Suprapubic skin (tissue), 3 donors: Measurements from ENCODE around the gene ASCC2.

Source experiments
- EP300 ChIP-seq: sonication (generic); formaldehyde crosslinking; IDR thresholded peaks from one replicate; pipeline ENCODE4 v1.6.1; 2017; ENCODE audit warnings: antibody characterized with exemption
- POLR2A ChIP-seq, 2 donors: fragments of 450-650 bp; IDR thresholded peaks; one replicate each; pipeline ENCODE4 v1.6.1; 2017; ENCODE audit warnings: antibody characterized with exemption in 2 of 2, mild to moderate bottlenecking in 2 of 2, moderate library complexity in 2 of 2
- TF ChIP-seq, protein P1 (sequence below), 2 donors: fragments of 200-600 bp in 1 of 2; fragments of 450-650 bp in 1 of 2; sonication (generic) in 1 of 2; IDR thresholded peaks; one replicate each; pipeline ENCODE4 v1.5.1; 2016 to 2019; ENCODE audit warnings: antibody characterized with exemption in 2 of 2, mild to moderate bottlenecking in 1 of 2, moderate library complexity in 1 of 2

DNA sequence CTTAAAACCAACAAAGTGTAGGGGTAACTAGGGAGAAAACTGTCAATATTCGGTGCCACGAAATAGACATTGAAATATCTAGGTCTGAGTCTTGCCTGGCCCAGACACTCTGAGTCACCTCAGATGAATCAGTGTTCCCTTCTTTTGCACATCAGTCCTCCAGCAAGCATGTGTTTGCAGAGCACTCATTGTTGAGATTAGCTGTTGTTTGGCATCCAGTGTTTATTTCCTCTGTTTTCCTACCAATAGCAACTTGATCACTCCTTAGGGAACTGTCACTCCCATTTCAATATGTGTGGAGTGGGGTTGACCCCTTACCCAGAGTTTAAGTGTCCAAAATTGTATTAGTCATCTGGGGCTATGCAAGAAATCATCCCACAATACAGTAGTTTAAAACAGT is 4.7 kb upstream of the ASCC2 start:
- TF ChIP-seq EP300 (no peak), POLR2A (IDR thresholded peaks at IDR 0.05) (no peak)
- TF ChIP-seq, protein P1, sequence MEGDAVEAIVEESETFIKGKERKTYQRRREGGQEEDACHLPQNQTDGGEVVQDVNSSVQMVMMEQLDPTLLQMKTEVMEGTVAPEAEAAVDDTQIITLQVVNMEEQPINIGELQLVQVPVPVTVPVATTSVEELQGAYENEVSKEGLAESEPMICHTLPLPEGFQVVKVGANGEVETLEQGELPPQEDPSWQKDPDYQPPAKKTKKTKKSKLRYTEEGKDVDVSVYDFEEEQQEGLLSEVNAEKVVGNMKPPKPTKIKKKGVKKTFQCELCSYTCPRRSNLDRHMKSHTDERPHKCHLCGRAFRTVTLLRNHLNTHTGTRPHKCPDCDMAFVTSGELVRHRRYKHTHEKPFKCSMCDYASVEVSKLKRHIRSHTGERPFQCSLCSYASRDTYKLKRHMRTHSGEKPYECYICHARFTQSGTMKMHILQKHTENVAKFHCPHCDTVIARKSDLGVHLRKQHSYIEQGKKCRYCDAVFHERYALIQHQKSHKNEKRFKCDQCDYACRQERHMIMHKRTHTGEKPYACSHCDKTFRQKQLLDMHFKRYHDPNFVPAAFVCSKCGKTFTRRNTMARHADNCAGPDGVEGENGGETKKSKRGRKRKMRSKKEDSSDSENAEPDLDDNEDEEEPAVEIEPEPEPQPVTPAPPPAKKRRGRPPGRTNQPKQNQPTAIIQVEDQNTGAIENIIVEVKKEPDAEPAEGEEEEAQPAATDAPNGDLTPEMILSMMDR (IDR thresholded peaks at IDR 0.05), result no peak
